Right lobe of liver (tissue), 6 donors: ENCODE data around the gene SLC44A1. TPM values are rescaled to one million over a fixed set of nuclear protein-coding genes. Genes with fewer than 3 reads are reported as not detected.
A peak's percentile ranks its signal among the peaks of the same experiment; 100 is the strongest.

Experiments used
- ATAC-seq, 4 donors: fragments of 200-7000 bp; cut with Tn5 transposase; one replicate each; pipeline ENCODE4 v1.9.1; 2020; ENCODE audit warnings: mild to moderate bottlenecking in 4 of 4, moderate library complexity in 4 of 4
- DNase-seq, 3 donors: peaks; one replicate each; pipeline ENCODE4 v3.0.0-alpha.2; 2020
- H3K27ac ChIP-seq, 3 donors: fragments of 200-600 bp; one replicate each; pipeline ENCODE4 v1.8.0; 2022
- H3K27me3 ChIP-seq, 2 donors: fragments of 200-600 bp; one replicate each; pipeline ENCODE4 v1.8.0; 2022
- H3K36me3 ChIP-seq, 4 donors: fragments of 200-600 bp; sonication (generic) in 1 of 4; one replicate each; pipeline versions ENCODE4 v1.5.1 to v1.8.0; 2017 to 2022; ENCODE audit warnings: control low read depth in 1 of 4
- H3K4me1 ChIP-seq, 4 donors: fragments of 200-600 bp; sonication (generic) in 1 of 4; one replicate each; pipeline versions ENCODE4 v1.5.1 to v1.8.0; 2017 to 2022; ENCODE audit warnings: control low read depth in 1 of 4
- H3K4me3 ChIP-seq, 3 donors: fragments of 200-600 bp; one replicate each; pipeline ENCODE4 v1.8.0; 2022
- H3K9me3 ChIP-seq, 4 donors: fragments of 200-600 bp; sonication (generic) in 1 of 4; one replicate each; pipeline versions ENCODE4 v1.5.1 to v1.8.0; 2017 to 2022; ENCODE audit warnings: control low read depth in 1 of 4
- CTCF ChIP-seq, 4 donors: fragments of 200-600 bp in 3 of 4; fragments of 450-650 bp in 1 of 4; IDR thresholded peaks; one replicate each; pipeline versions ENCODE4 v1.5.1 to v1.8.0; 2016 to 2022; ENCODE audit warnings: antibody characterized with exemption in 4 of 4, mild to moderate bottlenecking in 2 of 4
- POLR2A ChIP-seq: fragments of 450-650 bp; IDR thresholded peaks from one replicate; pipeline ENCODE4 v1.6.1; 2017; ENCODE audit warnings: antibody characterized with exemption, mild to moderate bottlenecking
- WGBS: methylation state at CpG from one replicate; pipeline ENCODE4 v1.1.6; 2018; ENCODE audit warnings: low coverage, low lambda C conversion rate; ENCODE audit not compliant: insufficient coverage; ENCODE audit errors: missing lambda C conversion rate; 5-methylcytosine and 5-hydroxymethylcytosine counted together
- intact Hi-C, 2 donors: fragments of 100-400 bp; cut with DNase I; formaldehyde crosslinking; loops; one replicate each; pipeline versions ENCODE4 v1.11.2 to v1.14.1; 2022
- total RNA-seq, 6 experiments: library from RNA; depleted of rRNA in 2 of 6; stranded (reverse); fragments of >200 nt in 2 of 6; fragmentation: NEBNext Ultra II Directional in 3 of 6; extraction: Animal tissue kit (Norgen Biotek cat#: 25700) in 3 of 6; gene quantifications; one replicate each; pipeline versions ENCODE4 v1.1.0 to v1.2.4, GENCODE V29; 2016 to 2023
- donor health status: DM: no; HTN: yes; CAD: no.
- donor health status: DM: no; HTN: no; CAD: no.
- donor health status: DM: no; HTN: no; CAD: no.
- donor health status: DM: no; HTN: yes; CAD: no.
- donor health status: DM: no; HTN: yes; CAD: no.

SLC44A1 gene
- total RNA-seq, 6 experiments from 2014 or later, result 44.7 to 73.2 (median 50.1) TPM

GRCh38 chr9:105431424-105432246, 187.2 kb downstream of the SLC44A1 start:
- 45% methylated on average over 8 of the region's 9 CpGs for WGBS
- H3K36me3 ChIP-seq, result no peaks in the 10 kb centered on the region
- no peak for DNase-seq
- ATAC-seq, result peak in 3 of 4 donors; percentile 6 to 42 (median 12)
- peak overlapping the region in 1 of 3 donors; percentile 72 for H3K27ac ChIP-seq
- H3K4me3 ChIP-seq, result no peak overlapping the region
- TF ChIP-seq POLR2A (no peak), CTCF (IDR thresholded peaks at IDR 0.05) (no peak)
- no peaks in the 10 kb centered on the region for H3K9me3 ChIP-seq
- peaks cover 0 to 27% (median 10%) of the 10 kb centered on the region in 4 donors for H3K4me1 ChIP-seq
- intact Hi-C loops, result no loop called here
- H3K27me3 ChIP-seq, result no peaks in the 10 kb centered on the region

GRCh38 chr9:105432247-105432842, 187.9 kb downstream of the SLC44A1 start:
- Histone ChIP-seq H3K27me3 (no peaks in the 10 kb centered on the region), H3K36me3 (no peaks in the 10 kb centered on the region), H3K27ac (peak overlapping the region in 1 of 3 donors; percentile 72), H3K4me3 (no peak overlapping the region), H3K4me1 (peaks cover 0 to 27% (median 11%) of the 10 kb centered on the region in 4 donors), H3K9me3 (no peaks in the 10 kb centered on the region)
- TF ChIP-seq CTCF (IDR thresholded peaks at IDR 0.05) (no peak), POLR2A (no peak)
- 30% methylated on average over 2 of the region's 2 CpGs for WGBS
- no peak for DNase-seq
- intact Hi-C loops, result no loop called here
- ATAC-seq, result peak; percentile 76 to 91 (median 88)

- DNase-seq, result no peak
- WGBS, result 70% methylated on average over 2 of the region's 3 CpGs
Observed at GRCh38 chr9:105435453-105435852, 191.0 kb downstream of the SLC44A1 start.

GRCh38 chr9:105436783-105437182, 192.3 kb downstream of the SLC44A1 start:
- Histone ChIP-seq H3K4me1 (peaks cover 0 to 43% (median 13%) of the 10 kb centered on the region in 4 donors), H3K9me3 (no peaks in the 10 kb centered on the region), H3K27me3 (no peaks in the 10 kb centered on the region), H3K27ac (no peak overlapping the region), H3K4me3 (no peak overlapping the region), H3K36me3 (no peaks in the 10 kb centered on the region)
- intact Hi-C loops, result no loop called here
- TF ChIP-seq POLR2A (no peak), CTCF (IDR thresholded peaks at IDR 0.05) (no peak)
- WGBS, result 65% methylated on average over 4 of the region's 4 CpGs
- ATAC-seq (no peak), DNase-seq (no peak)

More at GRCh38 chr9:105435453-105435852, 191.0 kb downstream of the SLC44A1 start:
- Histone ChIP-seq H3K27ac (no peak overlapping the region), H3K4me1 (peaks cover 0 to 40% (median 14%) of the 10 kb centered on the region in 4 donors), H3K36me3 (no peaks in the 10 kb centered on the region), H3K27me3 (no peaks in the 10 kb centered on the region), H3K9me3 (no peaks in the 10 kb centered on the region), H3K4me3 (no peak overlapping the region)
- TF ChIP-seq POLR2A (no peak), CTCF (IDR thresholded peaks at IDR 0.05) (no peak)
- intact Hi-C loops, result no loop called here
- no peak for ATAC-seq
